Uterus (tissue), 4 donors: Measurements from ENCODE around the gene KIF2A. TPM values are rescaled to one million over a fixed set of nuclear protein-coding genes. Genes with fewer than 3 reads are reported as not detected.

ENCODE experiments used
- DNase-seq, 2 donors: peaks; one replicate each; pipeline ENCODE4 v3.0.0-alpha.2; 2019 to 2020
- H3K27ac ChIP-seq, 2 donors: fragments of 200-600 bp; sonication (generic); 1 replicate in 1 of 2; 2 replicates in 1 of 2; pipeline ENCODE4 v1.5.1; 2016 to 2018
- H3K27me3 ChIP-seq, 2 donors: fragments of 200-600 bp; sonication (generic); one replicate each; pipeline ENCODE4 v1.5.1; 2018 to 2019; ENCODE audit warnings: control low read depth in 1 of 2
- H3K36me3 ChIP-seq, 2 donors: fragments of 200-600 bp; sonication (generic); one replicate each; pipeline ENCODE4 v1.5.1; 2019; ENCODE audit warnings: control low read depth in 1 of 2
- H3K4me1 ChIP-seq, 2 donors: fragments of 200-600 bp; sonication (generic); one replicate each; pipeline ENCODE4 v1.5.1; 2018 to 2019; ENCODE audit warnings: control low read depth in 1 of 2
- H3K4me3 ChIP-seq, 2 donors: fragments of 200-600 bp; sonication (generic); 1 replicate in 1 of 2; 2 replicates in 1 of 2; pipeline ENCODE4 v1.5.1; 2018 to 2019; ENCODE audit warnings: mild to moderate bottlenecking in 1 of 2
- H3K9me3 ChIP-seq, 2 donors: fragments of 200-600 bp; sonication (generic); one replicate each; pipeline ENCODE4 v1.5.1; 2019; ENCODE audit warnings: control low read depth in 1 of 2
- CTCF ChIP-seq, 4 experiments: fragments of 200-600 bp in 2 of 4; fragments of 450-650 bp in 2 of 4; sonication (generic) in 2 of 4; IDR thresholded peaks; one replicate each; pipeline ENCODE4 v1.5.1; 2016 to 2019; ENCODE audit warnings: antibody characterized with exemption in 4 of 4, mild to moderate bottlenecking in 2 of 4, moderate library complexity in 1 of 4
- POLR2A ChIP-seq, 2 donors: fragments of 450-650 bp; IDR thresholded peaks; one replicate each; pipeline ENCODE4 v1.6.1; 2016; ENCODE audit warnings: antibody characterized with exemption in 2 of 2, mild to moderate bottlenecking in 1 of 2, moderate library complexity in 1 of 2
- intact Hi-C: fragments of 100-400 bp; cut with DNase I; formaldehyde crosslinking; loops from one replicate; pipeline ENCODE4 v1.15.1; 2023; ENCODE audit warnings: low total_unique reads
- total RNA-seq, 4 donors: library from RNA; depleted of rRNA in 3 of 4; stranded (reverse); fragments of >200 nt in 3 of 4; gene quantifications; one replicate each; pipeline versions ENCODE4 v1.1.0 to v1.2.4, GENCODE V29; 2014 to 2023
- donor health status: DM: yes; HTN: yes; CAD: no.

KIF2A gene
- total RNA-seq, 4 donors from 2014 or later = 32.8 to 116 (median 39.4) TPM

GRCh38 chr5:62369039-62369438 lies 63.0 kb downstream of the KIF2A start:
- H3K36me3 ChIP-seq = no peaks in the 10 kb centered on the region
- no peak for DNase-seq

GRCh38 chr5:62371409-62371808 lies 65.4 kb downstream of the KIF2A start:
- H3K4me3 ChIP-seq = no peak overlapping the region
- H3K9me3 ChIP-seq = no peaks in the 10 kb centered on the region
- H3K27ac ChIP-seq = no peak overlapping the region
- no peaks in the 10 kb centered on the region for H3K27me3 ChIP-seq
- intact Hi-C loops = no loop called here
- H3K4me1 ChIP-seq = no peaks in the 10 kb centered on the region
- TF ChIP-seq CTCF (IDR thresholded peaks at IDR 0.05) = no peak
- no peak for TF ChIP-seq POLR2A (IDR thresholded peaks at IDR 0.05)
- H3K36me3 ChIP-seq = no peaks in the 10 kb centered on the region
- no peak for DNase-seq

More at GRCh38 chr5:62369039-62369438, 63.0 kb downstream of the KIF2A start:
- no peak for TF ChIP-seq POLR2A (IDR thresholded peaks at IDR 0.05)
- no peak for TF ChIP-seq CTCF (IDR thresholded peaks at IDR 0.05)
- no peaks in the 10 kb centered on the region for H3K9me3 ChIP-seq
- intact Hi-C loops = no loop called here
- H3K4me1 ChIP-seq = no peaks in the 10 kb centered on the region
- no peaks in the 10 kb centered on the region for H3K27me3 ChIP-seq
- H3K27ac ChIP-seq = no peak overlapping the region
- no peak overlapping the region for H3K4me3 ChIP-seq

GRCh38 chr5:62372600-62372999 lies 66.6 kb downstream of the KIF2A start:
- Histone ChIP-seq H3K4me3 (no peak overlapping the region), H3K36me3 (no peaks in the 10 kb centered on the region), H3K4me1 (no peaks in the 10 kb centered on the region), H3K27ac (no peak overlapping the region), H3K9me3 (no peaks in the 10 kb centered on the region), H3K27me3 (no peaks in the 10 kb centered on the region)
- intact Hi-C loops = no loop called here
- TF ChIP-seq CTCF (IDR thresholded peaks at IDR 0.05) (no peak), POLR2A (IDR thresholded peaks at IDR 0.05) (no peak)
- DNase-seq = no peak

GRCh38 chr5:62373382-62373781 lies 67.4 kb downstream of the KIF2A start:
- no peak overlapping the region for H3K27ac ChIP-seq
- intact Hi-C loops = no loop called here

GRCh38 chr5:62374090-62374489 lies 68.1 kb downstream of the KIF2A start:
- Histone ChIP-seq H3K36me3 (no peaks in the 10 kb centered on the region), H3K9me3 (no peaks in the 10 kb centered on the region), H3K27me3 (no peaks in the 10 kb centered on the region), H3K27ac (no peak overlapping the region), H3K4me3 (no peak overlapping the region), H3K4me1 (no peaks in the 10 kb centered on the region)
- DNase-seq = no peak
- intact Hi-C loops = no loop called here
- no peak for TF ChIP-seq CTCF (IDR thresholded peaks at IDR 0.05)
- no peak for TF ChIP-seq POLR2A (IDR thresholded peaks at IDR 0.05)

More at GRCh38 chr5:62373382-62373781, 67.4 kb downstream of the KIF2A start:
- DNase-seq = no peak
- H3K9me3 ChIP-seq = no peaks in the 10 kb centered on the region
- no peaks in the 10 kb centered on the region for H3K36me3 ChIP-seq
- no peak overlapping the region for H3K4me3 ChIP-seq
- H3K27me3 ChIP-seq = no peaks in the 10 kb centered on the region
- no peak for TF ChIP-seq POLR2A (IDR thresholded peaks at IDR 0.05)
- TF ChIP-seq CTCF (IDR thresholded peaks at IDR 0.05) = no peak
- no peaks in the 10 kb centered on the region for H3K4me1 ChIP-seq
